GM21526 (cell line): ENCODE data around the gene CEMIP.

ENCODE experiments used
- ATAC-seq: cut with Tn5 transposase; IDR thresholded peaks from one replicate; pipeline ENCODE4 v1.9.1; 2021; ENCODE audit warnings: moderate library complexity; ENCODE audit not compliant: unreplicated experiment, low FRiP score

Gene CEMIP

GRCh38 chr15:80839764-80840130 lies 60.6 kb downstream of the CEMIP start:
- ATAC-seq: no peak

DNA sequence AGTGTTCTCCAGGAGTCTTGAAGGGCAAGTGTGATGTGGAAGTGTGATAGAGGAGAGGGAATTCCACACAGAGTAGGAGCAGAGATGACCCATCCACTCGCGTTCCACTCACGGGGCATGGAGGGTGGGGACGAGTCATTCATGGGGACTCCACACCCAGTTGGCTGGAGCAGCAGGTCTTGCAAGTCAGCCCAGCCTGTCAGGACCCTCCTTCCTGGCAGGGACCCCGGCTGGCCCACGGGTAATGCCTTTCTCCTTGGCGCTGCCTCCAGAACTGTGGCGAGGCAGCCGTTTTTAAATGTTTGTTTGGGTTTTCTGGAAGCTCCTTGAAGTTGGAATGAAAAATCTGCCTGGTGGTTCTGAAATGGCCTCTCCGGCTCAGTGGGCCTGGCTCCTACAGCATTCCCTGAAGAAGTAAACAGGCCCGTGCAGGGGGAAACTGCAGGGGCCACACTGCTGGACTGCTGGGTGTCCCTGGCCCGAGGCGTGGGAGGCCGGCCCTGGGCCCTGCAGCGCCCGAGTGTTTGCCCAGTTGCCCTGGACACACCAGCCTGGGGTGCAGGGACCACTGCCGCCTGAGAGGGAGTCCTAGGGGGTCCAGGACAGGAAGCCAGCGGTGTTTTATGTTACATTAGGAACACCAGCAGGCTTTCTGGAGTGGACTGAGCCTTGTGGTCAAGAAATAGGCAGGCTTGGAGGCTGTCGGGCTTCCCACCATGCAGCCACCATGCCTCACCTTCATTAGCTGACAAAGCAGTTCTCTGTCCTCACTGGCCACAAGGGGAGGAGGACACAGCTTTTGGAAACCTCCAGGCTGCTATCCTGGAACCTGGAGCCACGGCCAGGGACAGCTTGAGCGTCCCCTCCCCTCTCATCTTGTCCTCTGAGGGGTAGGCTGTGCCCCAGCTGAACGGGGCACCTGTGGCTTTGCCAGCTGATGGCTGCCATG lies 61.3 kb downstream of the CEMIP start:
- no peak for ATAC-seq

DNA sequence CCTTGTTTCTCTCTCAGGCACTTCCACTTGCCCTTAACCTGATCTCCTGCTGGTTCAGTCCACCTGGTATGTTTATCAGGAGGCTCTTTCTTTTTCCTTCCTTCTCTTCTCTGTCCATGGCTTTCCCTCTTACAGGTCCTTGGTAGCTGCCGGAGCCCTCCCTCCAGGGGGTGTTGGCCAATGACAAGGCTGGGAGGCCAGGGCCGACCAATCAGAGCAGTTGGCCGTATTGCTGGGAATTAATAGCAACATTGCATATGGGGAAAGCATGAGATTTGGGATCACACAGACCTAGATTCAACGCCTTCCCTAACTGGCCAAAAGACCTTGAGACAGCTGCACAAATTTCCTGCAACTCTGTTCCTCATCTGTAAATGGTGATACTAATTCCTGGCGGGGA lies 62.4 kb downstream of the CEMIP start:
- no peak for ATAC-seq

DNA sequence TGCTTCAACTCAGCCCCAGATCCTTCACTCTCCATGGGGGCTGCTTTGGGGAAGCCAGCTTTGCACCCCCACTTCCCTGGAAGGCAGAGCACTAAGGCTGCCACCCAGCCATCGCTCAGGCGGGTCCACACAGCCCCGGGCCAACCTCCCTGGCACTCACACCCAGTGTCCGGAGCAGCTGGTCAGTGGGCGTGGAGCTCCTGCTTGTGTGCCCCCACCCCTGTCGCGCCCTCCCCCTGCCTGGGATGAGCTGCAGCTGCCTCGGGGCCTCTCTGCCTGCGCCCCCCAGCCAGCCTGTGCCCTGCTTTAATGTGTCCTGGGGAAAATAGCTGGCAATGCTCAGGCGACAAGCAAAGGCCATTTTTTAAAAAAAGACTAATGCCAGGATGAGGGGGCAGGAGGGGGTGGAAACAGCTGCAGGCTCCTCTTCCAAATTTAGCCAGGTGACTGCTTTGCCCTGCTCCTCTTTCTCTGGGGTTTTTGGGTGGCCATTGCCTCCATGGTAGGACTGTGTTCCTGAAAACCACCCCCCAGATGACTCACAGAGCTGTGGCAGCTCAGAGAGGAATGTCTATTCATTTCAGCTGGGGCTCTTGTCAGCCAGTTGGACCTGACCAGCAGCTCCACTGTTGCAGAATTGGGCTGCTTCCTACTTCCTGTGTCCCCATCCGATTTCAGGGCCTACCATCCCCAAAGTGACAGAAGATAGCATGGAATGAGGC lies 65.0 kb downstream of the CEMIP start:
- no peak for ATAC-seq

- no peak for ATAC-seq
These were observed 67.1 kb downstream of the CEMIP start for GRCh38 chr15:80846031-80846815.

DNA sequence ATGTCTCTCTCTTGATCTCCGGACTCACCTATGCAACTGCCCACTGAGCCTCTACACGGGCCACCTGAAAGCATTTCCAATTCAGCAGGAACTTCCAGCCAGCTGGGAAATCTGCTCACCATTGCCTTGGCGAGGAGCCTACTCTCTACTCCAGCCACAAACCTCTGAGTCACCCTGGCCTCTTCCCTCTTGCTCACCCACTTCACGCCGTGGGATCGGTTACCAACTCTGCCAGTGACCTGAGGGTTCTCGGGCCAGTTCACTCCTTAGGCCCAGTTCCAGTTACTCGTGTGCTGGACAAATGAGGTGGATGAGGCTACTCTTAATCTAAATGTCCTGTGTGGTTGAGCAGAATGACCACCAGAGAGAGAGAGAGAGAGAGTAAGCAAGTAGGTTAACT lies 70.1 kb downstream of the CEMIP start:
- no peak for ATAC-seq

DNA sequence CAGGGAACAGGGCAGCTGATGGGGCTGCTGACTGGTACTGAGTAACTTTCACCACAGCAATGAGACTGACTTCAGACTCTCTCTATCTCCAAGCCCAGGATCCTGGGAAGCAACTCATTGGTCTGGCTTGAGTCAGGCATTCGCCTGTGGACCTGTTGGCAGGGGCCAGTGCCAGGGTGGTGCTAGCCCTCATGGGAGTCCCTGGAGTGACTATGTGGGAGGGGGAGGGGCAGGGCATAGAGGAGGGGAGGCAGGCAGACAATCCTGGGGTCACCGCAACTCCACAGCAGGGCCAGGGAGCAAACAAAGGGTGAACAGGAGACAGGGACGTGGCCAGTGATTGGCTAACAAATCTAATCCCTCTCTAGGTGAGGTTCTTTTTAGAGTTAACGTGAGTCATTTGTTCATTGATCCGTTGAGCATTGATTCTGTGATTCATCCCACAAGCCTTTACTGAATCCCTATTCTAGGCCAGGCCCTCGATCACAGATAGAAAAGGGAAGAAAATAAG lies 71.8 kb downstream of the CEMIP start:
- ATAC-seq: no peak

GRCh38 chr15:80852676-80853075 lies 73.5 kb downstream of the CEMIP start:
- ATAC-seq: no peak

DNA sequence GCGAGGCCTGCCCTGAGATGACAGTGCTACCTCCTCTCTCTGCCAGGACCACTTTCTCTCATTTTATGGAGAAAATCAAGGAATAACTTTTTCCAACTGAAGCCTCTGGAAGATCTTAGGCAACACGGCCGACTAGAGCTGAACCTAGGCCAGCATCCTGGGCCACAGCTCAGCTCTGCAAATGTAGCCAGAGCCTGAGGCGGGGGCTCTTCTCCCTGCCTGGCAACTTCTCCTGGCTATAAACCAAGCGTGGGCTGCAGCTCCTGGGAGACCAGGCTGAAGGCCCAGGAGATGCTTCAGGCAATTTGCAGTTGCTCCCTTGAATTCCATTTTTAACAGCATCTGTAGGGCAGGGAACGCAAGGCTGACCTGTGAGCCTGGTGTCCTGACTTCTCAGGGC lies 74.9 kb downstream of the CEMIP start:
- ATAC-seq: no peak

DNA sequence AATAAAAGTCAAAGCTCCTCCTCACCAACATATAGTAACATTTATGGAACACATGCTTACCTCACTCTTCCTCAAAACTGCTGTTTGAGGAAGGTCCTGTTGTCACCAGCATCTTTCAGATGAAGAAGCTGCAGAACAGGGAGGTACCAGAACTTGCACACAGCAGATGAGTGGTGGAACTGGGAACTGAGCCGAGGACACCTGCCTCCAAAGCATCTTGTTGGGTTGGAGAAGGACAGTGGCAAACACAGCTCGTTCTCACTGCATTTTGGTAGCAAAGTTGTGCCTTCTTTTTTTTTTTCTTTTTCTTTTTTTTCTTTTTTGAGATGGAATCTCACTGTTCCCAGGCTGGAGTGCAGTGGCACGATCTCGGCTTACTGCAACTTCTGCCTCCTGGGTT lies 76.0 kb downstream of the CEMIP start:
- ATAC-seq: no peak

GRCh38 chr15:80856400-80856799 lies 77.2 kb downstream of the CEMIP start:
- no peak for ATAC-seq

- no peak for ATAC-seq
These were observed 77.7 kb downstream of the CEMIP start for GRCh38 chr15:80856809-80857377.

DNA sequence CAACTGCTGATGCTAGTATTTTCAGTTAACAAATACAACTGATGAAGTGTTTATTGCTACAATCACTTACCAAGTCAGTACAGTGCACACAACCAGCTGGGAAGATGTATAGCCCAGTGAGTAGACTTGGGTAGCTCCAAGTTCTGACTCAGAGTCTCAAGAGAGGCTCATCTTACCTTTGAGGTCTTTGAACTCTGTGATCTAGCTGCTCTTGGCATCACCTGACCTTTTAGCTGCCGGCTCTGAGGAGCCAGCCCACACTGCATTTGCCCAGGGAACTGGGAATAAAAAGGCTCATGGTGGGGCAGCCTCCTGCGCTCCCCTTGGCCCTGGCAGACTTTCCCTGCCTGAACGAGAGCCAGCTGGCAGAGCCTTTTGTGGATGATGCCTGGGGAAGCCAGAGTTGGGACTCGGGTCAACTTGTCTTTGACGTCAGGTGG lies 82.6 kb downstream of the CEMIP start:
- no peak for ATAC-seq

GRCh38 chr15:80864666-80865065 lies 85.5 kb downstream of the CEMIP start:
- no peak for ATAC-seq

DNA sequence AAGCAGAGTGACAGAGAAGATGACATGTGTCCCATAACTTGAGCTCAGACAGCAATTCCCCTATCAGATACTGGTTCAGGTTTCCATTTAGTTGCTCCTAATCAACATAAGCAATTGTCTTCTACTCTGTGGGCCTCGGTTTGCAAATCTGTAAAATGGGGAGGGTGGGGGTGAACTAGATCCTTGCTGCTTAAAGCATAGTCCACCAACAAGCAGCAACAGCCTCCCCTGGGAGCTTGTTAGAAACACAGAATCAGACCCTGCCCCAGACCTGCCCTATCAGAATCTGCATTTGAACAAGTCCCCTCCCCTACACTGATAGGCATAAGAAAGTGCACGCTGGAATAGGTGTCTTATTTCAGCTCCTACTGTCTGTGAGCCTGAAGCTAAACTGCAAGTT lies 87.8 kb downstream of the CEMIP start:
- ATAC-seq: no peak

DNA sequence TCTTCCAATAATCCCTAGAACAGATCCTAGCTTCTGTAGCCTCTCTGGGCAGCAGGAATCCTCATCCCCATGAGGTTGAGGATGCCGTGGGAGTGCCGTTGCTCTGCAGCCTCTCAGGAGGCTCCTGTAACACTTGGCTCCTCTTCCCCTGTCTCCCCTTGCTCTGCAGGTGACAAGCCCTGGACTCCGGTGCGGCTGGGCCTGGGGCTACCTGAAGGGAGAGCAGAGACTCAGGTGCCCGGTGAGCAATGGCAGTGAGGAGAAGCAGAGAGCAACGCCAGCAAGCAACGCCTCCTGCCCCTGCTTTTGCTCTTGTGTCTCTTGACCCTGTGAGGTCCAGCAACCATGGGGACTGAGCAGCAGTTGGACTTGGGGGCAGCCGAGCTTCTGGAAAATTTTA lies 91.2 kb downstream of the CEMIP start:
- ATAC-seq: no peak

DNA sequence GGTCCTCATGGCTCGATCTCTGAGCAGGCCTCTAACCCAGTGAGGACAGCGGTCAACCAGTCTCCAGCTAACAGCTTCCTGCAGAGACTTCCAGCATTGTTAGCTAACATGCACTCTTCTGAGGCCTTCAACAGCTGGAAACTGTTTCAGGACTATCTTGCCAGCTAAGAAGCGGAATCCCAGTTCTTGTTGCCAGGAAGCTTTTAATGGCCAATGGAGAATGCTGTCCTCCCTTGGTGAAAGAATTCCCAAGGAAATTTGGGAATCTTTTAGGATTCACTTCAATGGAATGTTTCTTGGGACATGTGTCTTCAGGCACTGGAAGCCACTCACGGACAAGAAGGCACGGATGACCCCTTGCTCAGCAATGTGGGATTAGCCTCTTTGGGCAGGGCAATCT lies 91.7 kb downstream of the CEMIP start:
- no peak for ATAC-seq

GRCh38 chr15:80871858-80872257 lies 92.7 kb downstream of the CEMIP start:
- no peak for ATAC-seq

DNA sequence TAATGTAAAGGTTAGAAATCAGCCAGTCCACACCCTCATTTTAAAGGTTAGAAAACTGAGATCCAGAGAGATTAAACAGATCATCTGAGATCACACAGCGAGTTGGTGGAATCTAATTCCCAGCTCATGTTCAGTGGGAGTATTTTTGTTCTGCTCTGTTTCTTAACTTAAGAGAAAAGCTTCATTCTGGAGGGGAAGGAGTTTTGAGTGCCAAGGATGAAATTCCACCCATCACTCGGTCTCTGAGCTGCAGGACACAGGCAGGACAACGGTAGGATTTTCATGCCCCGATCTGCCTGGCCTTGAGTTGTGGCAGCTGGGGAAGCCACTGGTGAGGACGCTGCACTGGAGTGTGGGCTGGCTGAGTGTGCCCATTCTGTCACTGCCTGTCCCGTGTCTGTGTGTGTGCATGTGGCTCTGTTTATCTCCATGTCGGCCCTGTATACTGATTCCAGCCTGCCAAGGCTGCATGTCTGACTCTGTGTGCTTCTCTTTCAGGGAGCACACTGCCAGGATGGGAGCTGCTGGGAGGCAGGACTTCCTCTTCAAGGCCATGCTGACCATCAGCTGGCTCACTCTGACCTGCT lies 94.3 kb downstream of the CEMIP start:
- ATAC-seq: no peak
